CD4-positive, alpha-beta T cell treated with Interleukin-15 for 1 hour (primary cell): ENCODE data around the gene GZMH.
"Not testable (repeated sequence)": the region's sequence is repeated elsewhere in the genome, so short reads cannot be mapped to it uniquely, and the experiment has no call there.

Experiments
- DNase-seq: peaks from one replicate; pipeline ENCODE4 v3.0.0-alpha.2; 2020

GZMH gene

GRCh38 chr14:24609655-24610344, at the start of gene GZMH:
GZMH (minus strand) TSS chr14:24609685; CDS start chr14:24609613, 72 bp downstream.
- DNase-seq = no peak

GRCh38 chr14:24648361-24648760, 38.9 kb upstream of the GZMH start:
- DNase-seq = not testable (repeated sequence)

GRCh38 chr14:24639905-24640304, 30.4 kb upstream of the GZMH start:
- no peak for DNase-seq

- no peak for DNase-seq
These were observed 29.8 kb upstream of the GZMH start for GRCh38 chr14:24639270-24639669.

GRCh38 chr14:24634158-24634557, 24.7 kb upstream of the GZMH start, which contains the start of gene GZMB:
GZMB (minus strand) TSS chr14:24634190; CDS start chr14:24634160, 30 bp downstream.
- peak; percentile 83 for DNase-seq

GRCh38 chr14:24633353-24633752, 23.9 kb upstream of the GZMH start:
- DNase-seq = no peak

- no peak for DNase-seq
These were observed 23.3 kb upstream of the GZMH start for GRCh38 chr14:24632761-24633160.

GRCh38 chr14:24632336-24632735, 22.9 kb upstream of the GZMH start:
- no peak for DNase-seq

GRCh38 chr14:24631749-24632335, 22.4 kb upstream of the GZMH start:
- DNase-seq = peak; percentile 34

- DNase-seq = no peak
These were observed 21.5 kb upstream of the GZMH start for GRCh38 chr14:24630872-24631477.

GRCh38 chr14:24630087-24630871, 20.8 kb upstream of the GZMH start:
- DNase-seq = no peak

- DNase-seq = no peak
These were observed 20.0 kb upstream of the GZMH start for GRCh38 chr14:24629521-24629920.

GRCh38 chr14:24613747-24614146, 4.3 kb upstream of the GZMH start:
- DNase-seq = no peak

GRCh38 chr14:24613241-24613640, 3.8 kb upstream of the GZMH start:
- no peak for DNase-seq

GRCh38 chr14:24612196-24612595, 2.7 kb upstream of the GZMH start:
- no peak for DNase-seq

- no peak for DNase-seq
These were observed 1.6 kb downstream of the GZMH start for GRCh38 chr14:24607635-24608514.

- DNase-seq = no peak
These were observed 2.4 kb downstream of the GZMH start for GRCh38 chr14:24607081-24607480.

GRCh38 chr14:24606297-24606696, 3.2 kb downstream of the GZMH start:
- no peak for DNase-seq

GRCh38 chr14:24605435-24606190, 3.9 kb downstream of the GZMH start:
- DNase-seq = peak; percentile 66

GRCh38 chr14:24597403-24597802, 12.1 kb downstream of the GZMH start:
- DNase-seq = no peak

- no peak for DNase-seq
These were observed 14.2 kb downstream of the GZMH start for GRCh38 chr14:24595073-24595808.
